ENCODE data around the gene MED13L. TPM values are rescaled to one million over a fixed set of nuclear protein-coding genes. Genes with fewer than 3 reads are reported as not detected.

MED13L gene
- total and polyA plus RNA-seq, 12 donors: 8.8 to 106 (median 73.8) TPM

GRCh38 chr12:116092776-116093175, 184.7 kb downstream of the MED13L start:
- Histone ChIP-seq H3K4me3 (no peak overlapping the region), H3K9me3 (replicated peaks in 1 of 3) (no peaks in the 10 kb centered on the region), H3K36me3 (replicated peaks in 1 of 2) (no peaks in the 10 kb centered on the region), H3K27me3 (no peaks in the 10 kb centered on the region), H3K27ac (no peak overlapping the region), H3K4me1 (replicated peaks in 1 of 2) (peaks cover 0 to 4% of the 10 kb centered on the region in 2 donors)
- no peak for TF ChIP-seq POLR2A (IDR thresholded peaks at IDR 0.05)
- no peak for TF ChIP-seq CTCF (IDR thresholded peaks at IDR 0.05)
- 64 to 75% (median 66%) methylated on average over 1 of the region's 1 CpG for WGBS, 4 donors
- no peak for DNase-seq
- intact Hi-C loops (cut with DNase I): no loop called here

- Histone ChIP-seq H3K27ac (no peak overlapping the region), H3K4me1 (replicated peaks in 1 of 2) (peaks cover 0 to 9% of the 10 kb centered on the region in 2 donors), H3K4me3 (no peak overlapping the region), H3K9me3 (replicated peaks in 1 of 3) (no peaks in the 10 kb centered on the region), H3K27me3 (no peaks in the 10 kb centered on the region), H3K36me3 (replicated peaks in 1 of 2) (no peaks in the 10 kb centered on the region)
- intact Hi-C loops (cut with DNase I): no loop called here
- no peak for TF ChIP-seq CTCF (IDR thresholded peaks at IDR 0.05)
- TF ChIP-seq POLR2A (IDR thresholded peaks at IDR 0.05): no peak
- no peak for DNase-seq
- 89 to 94% (median 93%) methylated on average over 3 of the region's 3 CpGs for WGBS, 4 donors
Measured at GRCh38 chr12:116092162-116092561, 185.3 kb downstream of the MED13L start.

GRCh38 chr12:116091579-116091978, 185.9 kb downstream of the MED13L start:
- no peaks in the 10 kb centered on the region for H3K27me3 ChIP-seq
- TF ChIP-seq POLR2A (IDR thresholded peaks at IDR 0.05): no peak
- TF ChIP-seq CTCF (IDR thresholded peaks at IDR 0.05): no peak
- no peak overlapping the region for H3K4me3 ChIP-seq
- peaks cover 0 to 9% of the 10 kb centered on the region in 2 donors for H3K4me1 ChIP-seq (replicated peaks in 1 of 2)
- H3K36me3 ChIP-seq (replicated peaks in 1 of 2): no peaks in the 10 kb centered on the region
- intact Hi-C loops (cut with DNase I): no loop called here
- H3K27ac ChIP-seq: no peak overlapping the region
- DNase-seq: no peak
- H3K9me3 ChIP-seq (replicated peaks in 1 of 3): no peaks in the 10 kb centered on the region

- Histone ChIP-seq H3K4me3 (no peak overlapping the region), H3K27ac (no peak overlapping the region), H3K27me3 (no peaks in the 10 kb centered on the region), H3K9me3 (replicated peaks in 1 of 3) (no peaks in the 10 kb centered on the region), H3K4me1 (replicated peaks in 1 of 2) (peaks cover 0 to 9% of the 10 kb centered on the region in 2 donors), H3K36me3 (replicated peaks in 1 of 2) (no peaks in the 10 kb centered on the region)
- WGBS, 4 donors: 87 to 95% (median 93%) methylated on average over 4 of the region's 4 CpGs
- TF ChIP-seq CTCF (IDR thresholded peaks at IDR 0.05) (no peak), POLR2A (IDR thresholded peaks at IDR 0.05) (no peak)
- no peak for DNase-seq
- intact Hi-C loops (cut with DNase I): no loop called here
Measured at GRCh38 chr12:116090516-116090915, 187.0 kb downstream of the MED13L start.
